Activated CD4-positive, CD25-positive, alpha-beta regulatory T cell treated with anti-CD3 and anti-CD28 coated beads, Interleukin-2, amount 50 U/mL, for 24 hours (primary cell): ENCODE measurements around the gene LMBRD2.

Experiments used
- ATAC-seq, 2 donors: fragments of 150-1000 bp; cut with Tn5 transposase; one replicate each; pipeline ENCODE4 v1.10.0; 2021; ENCODE audit warnings: mild to moderate bottlenecking in 1 of 2, moderate library complexity in 1 of 2

The LMBRD2 gene

GRCh38 chr5:36099748-36100147, 51.9 kb downstream of the LMBRD2 start:
- ATAC-seq = no peak

- no peak for ATAC-seq
Measured at GRCh38 chr5:36096486-36096885, 55.2 kb downstream of the LMBRD2 start.

- no peak for ATAC-seq
Measured at GRCh38 chr5:36089989-36090388, 61.7 kb downstream of the LMBRD2 start.

GRCh38 chr5:36079200-36079781, 72.4 kb downstream of the LMBRD2 start:
- ATAC-seq = peak; percentile 64 to 65

- no peak for ATAC-seq
Measured at GRCh38 chr5:36078430-36078829, 73.3 kb downstream of the LMBRD2 start.

GRCh38 chr5:36073595-36074216, 78.0 kb downstream of the LMBRD2 start:
- ATAC-seq = peak; percentile 28 to 30

GRCh38 chr5:36070687-36071571, 80.8 kb downstream of the LMBRD2 start:
- peak in 1 of 2 donors; percentile 67 for ATAC-seq

GRCh38 chr5:36068751-36069281, 82.9 kb downstream of the LMBRD2 start:
- no peak for ATAC-seq

GRCh38 chr5:36066540-36067210, 85.0 kb downstream of the LMBRD2 start, which contains the start of gene UGT3A2:
UGT3A2 (minus strand) TSS chr5:36066882; CDS start chr5:36066789, 93 bp downstream.
- ATAC-seq = no peak

- no peak for ATAC-seq
Measured at GRCh38 chr5:36066001-36066539, 85.6 kb downstream of the LMBRD2 start.

GRCh38 chr5:36060420-36060887, 91.2 kb downstream of the LMBRD2 start:
- no peak for ATAC-seq

GRCh38 chr5:36059571-36060419, 91.9 kb downstream of the LMBRD2 start:
- no peak for ATAC-seq

- ATAC-seq = no peak
Measured at GRCh38 chr5:36058776-36059175, 92.9 kb downstream of the LMBRD2 start.

GRCh38 chr5:36057386-36057785, 94.3 kb downstream of the LMBRD2 start:
- no peak for ATAC-seq

GRCh38 chr5:36056422-36056821, 95.3 kb downstream of the LMBRD2 start:
- ATAC-seq = no peak

GRCh38 chr5:36055984-36056383, 95.7 kb downstream of the LMBRD2 start:
- ATAC-seq = no peak

GRCh38 chr5:36054647-36055046, 97.0 kb downstream of the LMBRD2 start:
- ATAC-seq = no peak

GRCh38 chr5:36052538-36052937, 99.1 kb downstream of the LMBRD2 start:
- ATAC-seq = no peak

GRCh38 chr5:36049949-36050348, 101.7 kb downstream of the LMBRD2 start:
- no peak for ATAC-seq
